HepG2 (cell line): Measurements from ENCODE around the gene VPS4B. TPM values are rescaled to one million over a fixed set of nuclear protein-coding genes. Genes with fewer than 3 reads are reported as not detected.
A peak's percentile ranks its signal among the peaks of the same experiment; 100 is the strongest.

Experiments used
- KLF16 ChIP-seq, 2 experiments: sonication (generic) in 1 of 2; formaldehyde crosslinking in 1 of 2; IDR thresholded peaks; 2 replicates each; pipeline versions ENCODE4 v1.6.1 to v1.8.0; 2016 to 2023; ENCODE audit warnings: missing genetic modification reagents in 2 of 2, missing compliant biosample characterization in 1 of 2
- MTF1 ChIP-seq: sonication (generic); formaldehyde crosslinking; IDR thresholded peaks from 2 replicates; pipeline ENCODE4 v1.5.0; 2020; ENCODE audit warnings: missing genetic modification reagents
- PHF8 ChIP-seq: sonication (generic); formaldehyde crosslinking; IDR thresholded peaks from 2 replicates; pipeline ENCODE4 v1.5.0; 2020; ENCODE audit warnings: missing genetic modification reagents
- SAFB2 ChIP-seq: sonication (generic); formaldehyde crosslinking; IDR thresholded peaks from 2 replicates; pipeline ENCODE4 v1.5.1; 2020; ENCODE audit warnings: missing genetic modification reagents, low read depth, mild to moderate bottlenecking, borderline replicate concordance
- ZBTB14 ChIP-seq: sonication (generic); formaldehyde crosslinking; IDR thresholded peaks from 2 replicates; pipeline ENCODE4 v1.4.0; 2020; ENCODE audit warnings: missing genetic modification reagents
- ZBTB26 ChIP-seq: IDR thresholded peaks from 2 replicates; pipeline ENCODE4 v1.6.1; 2016; ENCODE audit warnings: missing compliant biosample characterization, missing genetic modification reagents, borderline replicate concordance
- ZBTB40 ChIP-seq, 2 experiments: fragments of 450-650 bp in 1 of 2; sonication (generic) in 1 of 2; formaldehyde crosslinking in 1 of 2; IDR thresholded peaks; 2 replicates each; pipeline versions ENCODE4 v1.6.1 to v1.8.0; 2016 to 2022; ENCODE audit warnings: antibody characterized with exemption in 1 of 2, mild to moderate bottlenecking in 1 of 2, missing genetic modification reagents in 1 of 2
- ZNF230 ChIP-seq: sonication (generic); formaldehyde crosslinking; IDR thresholded peaks from 2 replicates; pipeline ENCODE4 v1.4.0; 2020; ENCODE audit warnings: mild to moderate bottlenecking, missing genetic modification reagents
- ZNF362 ChIP-seq: sonication (generic); formaldehyde crosslinking; IDR thresholded peaks from 2 replicates; pipeline ENCODE4 v1.4.0; 2020; ENCODE audit warnings: missing genetic modification reagents, mild to moderate bottlenecking, borderline replicate concordance
- ZNF460 ChIP-seq: sonication (generic); formaldehyde crosslinking; IDR thresholded peaks from 2 replicates; pipeline ENCODE4 v1.5.1; 2020; ENCODE audit warnings: missing genetic modification reagents, mild to moderate bottlenecking, borderline replicate concordance
- ZNF800 ChIP-seq: sonication (generic); formaldehyde crosslinking; IDR thresholded peaks from 2 replicates; pipeline ENCODE4 v1.4.0; 2020; ENCODE audit warnings: missing genetic modification reagents
- polyA plus RNA-seq, 8 experiments: library from polyadenylated mRNA; depleted of rRNA in 3 of 8; stranded (reverse) in 7 of 8; unstranded in 1 of 8; fragments of >200 nt; fragmentation: Illumina TruSeq in 4 of 8; extraction: Trizol in 4 of 8; gene quantifications; 2 replicates each; pipeline versions ENCODE4 v1.2.1 to v1.2.3, GENCODE V29; 2011 to 2016; ENCODE audit warnings: low read depth in 4 of 8, missing spikeins in 1 of 8, mixed read lengths in 1 of 8; ENCODE audit not compliant: insufficient read depth in 1 of 8
- total RNA-seq, 5 experiments: library from RNA; depleted of rRNA; stranded (reverse); fragments of >200 nt; fragmentation: Illumina TruSeq; extraction: Trizol; gene quantifications; 2 replicates each; pipeline ENCODE4 v1.2.3, GENCODE V29; 2016; ENCODE audit warnings: low read depth in 1 of 5

Gene VPS4B
- total and polyA plus RNA-seq, 2 of the 13 experiments (the other 11 are each of a cell fraction or from before 2014, with no cell fraction given), result 12.8 to 25.9 TPM

- TF ChIP-seq ZBTB26, result peak; percentile 52; the same call in 1 of the 2 replicates
- TF ChIP-seq MTF1 (CRISPR knock-in tag), result peak; percentile 56; the same call in 1 of the 2 replicates
- peak in 1 of 2 experiments; percentile 87; a peak in 2 of 4 replicates for TF ChIP-seq KLF16 (CRISPR knock-in tag; IDR thresholded peaks at IDR 0.05)
- TF ChIP-seq ZNF800 (CRISPR knock-in tag), result peak; percentile 76
- peak; percentile 12; the same call in 1 of the 2 replicates for TF ChIP-seq ZNF460 (CRISPR knock-in tag)
- TF ChIP-seq PHF8, result peak; percentile 99
- no peak for TF ChIP-seq ZNF362
- TF ChIP-seq ZBTB40 (IDR thresholded peaks at IDR 0.05), result no peak
- peak; percentile 74; the same call in 1 of the 2 replicates for TF ChIP-seq ZBTB40 (CRISPR knock-in tag; IDR thresholded peaks at IDR 0.05)
- peak; percentile 65 for TF ChIP-seq ZBTB14 (CRISPR knock-in tag)
- TF ChIP-seq ZNF230, result 0 out of 2 replicates have a peak, but pooled peaks have one; percentile 37
- TF ChIP-seq SAFB2 (CRISPR knock-in tag), result peak; percentile 87; the same call in 1 of the 2 replicates
Observed at GRCh38 chr18:63367053-63367953, 55.0 kb downstream of the VPS4B start, which contains the start of gene KDSR (continued).
